Retinal pigment epithelial cell (primary cell): ENCODE data around the gene RALA.

ENCODE experiments used
- DNase-seq: peaks from one replicate; pipeline ENCODE4 v3.0.0-alpha.2; 2010; ENCODE audit warnings: low read depth
- H3K4me3 ChIP-seq: 2 replicates; pipeline ENCODE4 v1.5.1; 2011; ENCODE audit warnings: mild to moderate bottlenecking, low read length, control low read depth, moderate library complexity
- TF ChIP-seq, protein P1 (sequence below): conservative IDR thresholded peaks from 2 replicates; pipeline ENCODE4 v1.5.1; 2011; ENCODE audit warnings: low read depth, low read length, control low read depth, inconsistent platforms

The RALA gene

DNA sequence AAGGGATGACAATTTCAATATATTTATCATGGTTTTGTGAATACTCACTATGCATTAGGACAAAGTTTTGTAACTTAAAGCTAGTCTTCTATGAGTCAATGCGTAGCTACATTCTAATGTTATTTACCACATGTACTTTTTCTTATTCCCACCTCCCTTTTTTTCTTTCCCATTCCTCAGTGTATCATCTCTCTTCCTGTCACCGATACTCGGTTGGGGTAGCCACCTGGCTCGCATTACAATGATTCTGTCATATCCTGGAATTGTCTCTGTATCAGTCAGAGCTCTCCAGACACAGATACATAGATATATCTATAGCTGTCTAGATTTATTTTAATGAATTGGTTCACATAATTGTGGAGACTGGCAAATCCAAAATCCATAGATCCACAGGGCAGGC, 9.8 kb upstream of the RALA start:
- no peak overlapping the region for H3K4me3 ChIP-seq
- DNase-seq = no peak
- TF ChIP-seq, protein P1, sequence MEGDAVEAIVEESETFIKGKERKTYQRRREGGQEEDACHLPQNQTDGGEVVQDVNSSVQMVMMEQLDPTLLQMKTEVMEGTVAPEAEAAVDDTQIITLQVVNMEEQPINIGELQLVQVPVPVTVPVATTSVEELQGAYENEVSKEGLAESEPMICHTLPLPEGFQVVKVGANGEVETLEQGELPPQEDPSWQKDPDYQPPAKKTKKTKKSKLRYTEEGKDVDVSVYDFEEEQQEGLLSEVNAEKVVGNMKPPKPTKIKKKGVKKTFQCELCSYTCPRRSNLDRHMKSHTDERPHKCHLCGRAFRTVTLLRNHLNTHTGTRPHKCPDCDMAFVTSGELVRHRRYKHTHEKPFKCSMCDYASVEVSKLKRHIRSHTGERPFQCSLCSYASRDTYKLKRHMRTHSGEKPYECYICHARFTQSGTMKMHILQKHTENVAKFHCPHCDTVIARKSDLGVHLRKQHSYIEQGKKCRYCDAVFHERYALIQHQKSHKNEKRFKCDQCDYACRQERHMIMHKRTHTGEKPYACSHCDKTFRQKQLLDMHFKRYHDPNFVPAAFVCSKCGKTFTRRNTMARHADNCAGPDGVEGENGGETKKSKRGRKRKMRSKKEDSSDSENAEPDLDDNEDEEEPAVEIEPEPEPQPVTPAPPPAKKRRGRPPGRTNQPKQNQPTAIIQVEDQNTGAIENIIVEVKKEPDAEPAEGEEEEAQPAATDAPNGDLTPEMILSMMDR = no peak

DNA sequence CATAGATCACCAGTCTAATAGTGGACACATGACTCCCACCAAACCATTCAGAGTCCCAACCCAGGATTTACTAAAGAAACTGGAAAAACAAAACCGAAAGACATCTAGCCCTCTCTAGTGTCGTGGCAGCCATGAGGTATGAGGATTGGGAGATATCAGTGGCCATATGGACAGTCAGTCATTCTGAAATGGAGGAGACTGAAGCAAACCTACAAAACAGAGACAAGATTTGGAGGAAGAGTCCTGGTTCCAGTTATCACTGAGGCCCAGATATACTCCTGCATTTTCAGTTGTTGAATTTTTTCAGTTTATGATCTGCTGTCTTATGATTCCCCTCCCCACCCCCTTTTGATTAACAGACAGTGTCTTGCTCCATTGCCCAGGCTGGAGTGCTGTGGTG, 9.1 kb upstream of the RALA start:
- TF ChIP-seq, protein P1 = no peak
- H3K4me3 ChIP-seq = no peak overlapping the region
- no peak for DNase-seq

DNA sequence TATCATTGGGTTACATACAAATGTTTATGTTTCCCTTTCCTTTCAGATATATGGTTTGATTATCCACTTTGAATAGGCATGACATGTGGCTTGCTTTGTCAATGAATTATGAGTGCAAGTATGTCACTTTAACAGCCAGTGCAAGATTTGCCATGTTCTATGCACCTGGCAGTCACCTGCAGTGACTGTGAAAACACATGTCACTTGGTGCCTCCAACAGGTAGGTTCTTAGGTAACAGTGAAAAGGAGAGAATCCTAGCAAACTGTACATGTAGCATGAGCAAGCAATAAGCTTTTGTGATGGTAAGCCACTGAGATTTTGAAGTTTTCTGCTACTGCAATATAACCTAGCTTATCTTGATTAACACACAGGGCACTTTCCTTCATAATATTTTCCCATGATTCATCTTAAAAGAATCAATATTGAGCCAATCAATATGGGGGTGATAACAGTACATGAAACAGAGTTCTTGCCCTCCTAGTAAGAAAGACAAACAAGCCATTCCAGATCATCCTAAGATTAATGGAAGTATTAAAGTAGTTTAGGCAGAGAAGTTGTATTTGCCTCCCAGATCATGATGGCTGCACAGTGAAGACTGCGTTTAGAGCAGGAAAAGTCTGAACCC, 7.9 kb upstream of the RALA start:
- no peak overlapping the region for H3K4me3 ChIP-seq
- no peak for DNase-seq
- TF ChIP-seq, protein P1 = no peak

DNA sequence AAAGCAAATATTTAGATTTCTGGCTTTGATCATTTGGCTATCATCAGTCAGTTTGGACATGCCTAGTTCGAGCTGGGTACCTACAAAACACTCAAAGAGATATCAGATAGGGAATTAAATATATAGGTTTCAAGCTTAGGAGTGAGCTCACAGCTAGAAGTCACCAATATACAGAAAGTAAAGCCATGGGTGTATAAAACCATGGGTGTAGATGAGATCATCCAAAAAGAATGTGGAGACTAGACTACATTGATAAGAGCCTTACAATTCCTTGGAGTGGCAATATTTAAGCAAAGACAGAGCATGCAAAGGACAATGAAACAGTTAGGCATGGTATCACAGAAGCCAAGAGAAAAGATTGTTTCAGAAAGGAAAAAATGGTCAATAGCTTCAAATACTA, 7.2 kb upstream of the RALA start:
- TF ChIP-seq, protein P1 = no peak
- H3K4me3 ChIP-seq = no peak overlapping the region

DNA sequence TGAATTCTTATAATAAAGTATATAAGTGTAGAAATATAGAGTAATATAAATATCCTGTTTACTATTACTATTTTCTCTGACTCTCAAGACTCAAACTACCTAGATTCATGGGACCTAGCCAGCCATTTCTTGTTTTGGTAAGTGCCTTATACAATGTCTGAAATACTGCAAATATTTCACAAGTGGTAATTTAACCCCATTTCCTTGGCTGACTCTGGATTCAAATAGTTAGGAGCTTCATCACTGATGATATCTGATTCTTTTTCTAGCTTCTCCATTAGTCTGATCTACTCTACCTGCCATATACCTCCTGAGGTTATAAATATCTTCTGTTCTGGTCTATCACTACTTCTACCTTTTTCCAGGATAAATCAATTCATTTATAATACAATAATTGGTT, 6.4 kb upstream of the RALA start:
- DNase-seq = no peak
- TF ChIP-seq, protein P1 = no peak
- H3K4me3 ChIP-seq = no peak overlapping the region

More for the DNA sequence above, 7.2 kb upstream of the RALA start:
- DNase-seq = no peak

DNA sequence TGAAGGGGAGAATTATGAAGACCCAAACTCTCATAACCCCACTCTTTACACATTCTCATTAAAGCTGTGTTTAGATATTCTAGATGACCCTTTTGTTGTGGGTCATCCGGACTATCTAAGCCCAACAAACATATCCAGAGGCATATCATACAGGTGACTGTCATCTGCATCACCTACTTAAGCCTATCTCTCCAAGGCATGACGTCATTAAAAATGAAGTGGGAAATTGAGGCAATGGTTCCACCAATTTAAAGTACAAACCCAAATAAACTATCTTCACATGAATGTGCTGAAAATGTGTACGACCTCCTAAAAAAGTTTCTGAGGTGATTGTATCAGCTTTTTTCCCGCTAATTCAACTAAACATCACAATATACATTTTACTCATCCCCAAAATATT, 4.5 kb upstream of the RALA start:
- no peak for DNase-seq
- TF ChIP-seq, protein P1 = no peak

DNA sequence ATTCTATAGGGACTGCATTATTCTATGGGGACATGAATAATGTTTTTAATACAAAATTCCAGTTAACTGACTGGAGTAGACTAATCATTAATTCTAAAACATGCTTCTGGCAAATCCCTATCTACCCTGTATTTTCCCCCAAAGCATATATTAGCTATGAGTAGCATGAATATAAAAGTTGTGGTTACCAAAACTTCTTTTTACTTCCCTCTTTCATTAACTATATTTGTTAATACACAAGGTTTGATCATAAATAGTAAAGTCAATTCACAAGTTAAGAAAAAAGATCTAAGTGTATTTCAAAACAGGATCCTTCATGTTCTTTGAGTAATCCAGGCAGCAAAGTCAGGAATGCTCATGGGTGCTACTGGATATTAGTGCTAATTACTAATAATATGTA, 2.9 kb upstream of the RALA start:
- DNase-seq = no peak
- no peak overlapping the region for H3K4me3 ChIP-seq
- TF ChIP-seq, protein P1 = no peak

More for the DNA sequence above, 4.5 kb upstream of the RALA start:
- no peak overlapping the region for H3K4me3 ChIP-seq
